ENCODE results near the gene RER1.

Gene RER1

GRCh38 chr1:2447276-2448097 lies 55.8 kb downstream of the RER1 start:
- Histone ChIP-seq H3K36me3 (ENCODE audit: control insufficient read depth in 1 of 2, insufficient read depth in 2 of 2, low read depth in 1 of 2, low read length in 2 of 2) (no peaks in the 10 kb centered on the region), H3K23ac (ENCODE audit: low read length in 2 of 2) (no peak overlapping the region), H2BK120ac (ENCODE audit: low read depth, low read length) (no peak overlapping the region), H4K8ac (ENCODE audit: low read length) (no peak overlapping the region), H2BK12ac (ENCODE audit: low read length in 2 of 2) (no peak overlapping the region), H3K18ac (ENCODE audit: low read depth in 1 of 2, low read length in 2 of 2) (no peak overlapping the region), H3K4ac (ENCODE audit: low read depth in 1 of 2, low read length in 2 of 2) (no peak overlapping the region), H3K9me3 (ENCODE audit: control insufficient read depth, low read length) (no peaks in the 10 kb centered on the region), H3K14ac (ENCODE audit: low read length in 2 of 2) (peak overlapping the region in 1 of 2 experiments; percentile 55), H3K4me1 (ENCODE audit: control insufficient read depth, insufficient read depth, low read depth, low read length) (peaks cover 90% of the 10 kb centered on the region), H2AFZ (ENCODE audit: low read depth, low read length) (no peak overlapping the region), H3K4me2 (ENCODE audit: low read length, poor library complexity, severe bottlenecking) (peak overlapping the region; percentile 12), H4K91ac (ENCODE audit: low read length) (no peak overlapping the region), H2BK15ac (ENCODE audit: low read depth, poor library complexity, severe bottlenecking) (no peak overlapping the region), H3K4me3 (ENCODE audit: insufficient read depth in 1 of 2, low read depth in 1 of 2, low read length in 2 of 2) (peak overlapping the region in 1 of 2 experiments; percentile 18), H3K9ac (ENCODE audit: low read length) (no peak overlapping the region), H2AK5ac (ENCODE audit: low read length, severe bottlenecking) (peak overlapping the region; percentile 15), H3K27me3 (ENCODE audit: control insufficient read depth in 1 of 2, insufficient read depth in 1 of 2, low read length in 2 of 2) (peaks cover 0 to 46% of the 10 kb centered on the region in 2 experiments), H2BK5ac (ENCODE audit: low read depth, low read length, poor library complexity, severe bottlenecking) (peak overlapping the region; percentile 12), H3K27ac (ENCODE audit: low read length, poor library complexity, severe bottlenecking) (peak overlapping the region; percentile 77), H3K79me1 (replicated peaks; ENCODE audit: low read length, poor library complexity, severe bottlenecking) (no peaks in the 10 kb centered on the region)
- no peak for DNase-seq
- 84% methylated on average over 22 of the region's 23 CpGs for WGBS

- Histone ChIP-seq H3K4me1 (ENCODE audit: control insufficient read depth, insufficient read depth, low read depth, low read length) (peaks cover 90% of the 10 kb centered on the region), H3K36me3 (ENCODE audit: control insufficient read depth in 1 of 2, insufficient read depth in 2 of 2, low read depth in 1 of 2, low read length in 2 of 2) (no peaks in the 10 kb centered on the region), H3K14ac (ENCODE audit: low read length in 2 of 2) (no peak overlapping the region), H3K27ac (ENCODE audit: low read length, poor library complexity, severe bottlenecking) (peak overlapping the region; percentile 77), H3K4me3 (ENCODE audit: insufficient read depth in 1 of 2, low read depth in 1 of 2, low read length in 2 of 2) (no peak overlapping the region), H3K23ac (ENCODE audit: low read length in 2 of 2) (no peak overlapping the region), H4K91ac (ENCODE audit: low read length) (no peak overlapping the region), H2BK120ac (ENCODE audit: low read depth, low read length) (no peak overlapping the region), H3K4me2 (ENCODE audit: low read length, poor library complexity, severe bottlenecking) (peak overlapping the region; percentile 5), H2AFZ (ENCODE audit: low read depth, low read length) (no peak overlapping the region), H4K8ac (ENCODE audit: low read length) (no peak overlapping the region), H2BK15ac (ENCODE audit: low read depth, poor library complexity, severe bottlenecking) (no peak overlapping the region), H3K9ac (ENCODE audit: low read length) (no peak overlapping the region), H3K79me1 (replicated peaks; ENCODE audit: low read length, poor library complexity, severe bottlenecking) (no peaks in the 10 kb centered on the region), H3K9me3 (ENCODE audit: control insufficient read depth, low read length) (no peaks in the 10 kb centered on the region), H3K27me3 (ENCODE audit: control insufficient read depth in 1 of 2, insufficient read depth in 1 of 2, low read length in 2 of 2) (peaks cover 0 to 40% of the 10 kb centered on the region in 2 experiments), H3K4ac (ENCODE audit: low read depth in 1 of 2, low read length in 2 of 2) (no peak overlapping the region), H2BK5ac (ENCODE audit: low read depth, low read length, poor library complexity, severe bottlenecking) (peak overlapping the region; percentile 54), H2BK12ac (ENCODE audit: low read length in 2 of 2) (no peak overlapping the region), H3K18ac (ENCODE audit: low read depth in 1 of 2, low read length in 2 of 2) (no peak overlapping the region), H2AK5ac (ENCODE audit: low read length, severe bottlenecking) (peak overlapping the region; percentile 80)
- no peak for DNase-seq
- WGBS = 56% methylated on average over 18 of the region's 18 CpGs
Observed at GRCh38 chr1:2448098-2448445, 56.4 kb downstream of the RER1 start.

DNA sequence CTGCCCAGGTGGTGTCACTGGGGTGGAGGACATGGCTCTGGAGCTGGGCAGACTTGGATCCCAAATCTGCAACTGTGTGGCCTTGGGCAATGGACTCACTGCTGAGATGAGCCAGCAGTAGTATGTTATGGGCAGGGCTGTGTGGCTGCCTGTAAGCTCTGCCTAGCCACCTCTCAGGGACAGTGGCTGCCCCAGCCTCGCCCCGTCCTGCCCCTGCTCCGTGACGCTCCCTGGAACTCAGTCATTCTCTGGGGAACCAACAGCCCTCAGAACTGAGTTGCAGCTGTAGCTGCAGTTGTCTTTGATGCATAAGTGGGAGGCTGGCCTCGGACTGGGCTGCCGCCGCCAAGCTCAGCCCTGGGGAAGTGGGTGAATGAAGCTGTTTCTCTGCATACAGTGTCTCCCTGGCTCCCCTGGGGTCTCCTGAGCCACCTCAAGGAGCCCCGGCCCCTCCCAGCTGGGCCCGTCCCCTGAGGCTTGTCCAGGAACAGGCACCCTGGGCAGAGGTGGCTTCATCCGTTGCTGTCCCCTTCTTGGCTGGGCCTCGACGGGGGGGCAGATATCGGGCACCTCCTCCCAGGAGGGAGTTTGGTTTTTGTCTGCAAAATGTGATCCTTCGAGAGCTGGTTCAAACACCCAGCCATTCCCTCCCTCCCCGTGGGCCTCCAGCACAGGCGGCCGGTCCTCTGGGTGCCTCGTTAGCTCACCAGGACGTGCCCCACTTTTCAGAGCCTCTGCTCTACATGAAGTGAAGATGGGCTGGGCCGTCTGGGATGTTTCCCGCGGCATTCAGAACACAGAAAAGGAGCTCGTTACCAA lies 58.2 kb downstream of the RER1 start:
- Histone ChIP-seq H3K79me1 (replicated peaks; ENCODE audit: low read length, poor library complexity, severe bottlenecking) (peaks cover 3% of the 10 kb centered on the region), H3K4ac (ENCODE audit: low read depth in 1 of 2, low read length in 2 of 2) (no peak overlapping the region), H3K14ac (ENCODE audit: low read length in 2 of 2) (no peak overlapping the region), H2BK5ac (ENCODE audit: low read depth, low read length, poor library complexity, severe bottlenecking) (no peak overlapping the region), H3K18ac (ENCODE audit: low read depth in 1 of 2, low read length in 2 of 2) (no peak overlapping the region), H3K4me1 (ENCODE audit: control insufficient read depth, insufficient read depth, low read depth, low read length) (peaks cover 89% of the 10 kb centered on the region), H3K23ac (ENCODE audit: low read length in 2 of 2) (no peak overlapping the region), H2AK5ac (ENCODE audit: low read length, severe bottlenecking) (peak overlapping the region; percentile 27), H3K4me2 (ENCODE audit: low read length, poor library complexity, severe bottlenecking) (no peak overlapping the region), H3K9ac (ENCODE audit: low read length) (no peak overlapping the region), H3K4me3 (ENCODE audit: insufficient read depth in 1 of 2, low read depth in 1 of 2, low read length in 2 of 2) (no peak overlapping the region), H3K36me3 (ENCODE audit: control insufficient read depth in 1 of 2, insufficient read depth in 2 of 2, low read depth in 1 of 2, low read length in 2 of 2) (no peaks in the 10 kb centered on the region), H4K91ac (ENCODE audit: low read length) (no peak overlapping the region), H2BK15ac (ENCODE audit: low read depth, poor library complexity, severe bottlenecking) (no peak overlapping the region), H2AFZ (ENCODE audit: low read depth, low read length) (no peak overlapping the region), H2BK120ac (ENCODE audit: low read depth, low read length) (no peak overlapping the region), H4K8ac (ENCODE audit: low read length) (no peak overlapping the region), H2BK12ac (ENCODE audit: low read length in 2 of 2) (no peak overlapping the region), H3K27ac (ENCODE audit: low read length, poor library complexity, severe bottlenecking) (peak overlapping the region; percentile 59), H3K9me3 (ENCODE audit: control insufficient read depth, low read length) (no peaks in the 10 kb centered on the region), H3K27me3 (ENCODE audit: control insufficient read depth in 1 of 2, insufficient read depth in 1 of 2, low read length in 2 of 2) (peaks cover 0 to 27% of the 10 kb centered on the region in 2 experiments)
- DNase-seq = no peak
- WGBS = 87% methylated on average over 22 of the region's 23 CpGs

DNA sequence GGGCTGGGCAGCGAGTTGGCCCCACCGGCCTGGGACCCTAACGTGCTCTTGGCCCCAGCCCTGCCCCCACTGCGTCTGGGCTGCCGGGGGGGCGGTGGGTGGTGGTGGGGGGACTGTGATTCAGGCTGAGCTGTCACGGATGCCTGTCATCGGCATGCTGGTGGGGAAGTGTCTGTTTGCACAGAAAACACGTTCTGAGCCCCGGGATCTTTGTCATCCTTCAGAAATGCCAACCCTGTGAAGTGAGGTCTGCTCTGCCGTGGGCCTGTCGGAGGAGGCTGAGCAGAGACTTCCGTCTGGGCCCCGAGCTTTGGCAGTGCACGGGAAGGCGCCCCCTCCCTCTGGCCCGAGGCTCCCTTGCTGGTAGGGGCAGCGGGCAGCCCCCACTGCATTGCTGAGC lies 60.1 kb downstream of the RER1 start:
- H3K4me2 ChIP-seq (ENCODE audit: low read length, poor library complexity, severe bottlenecking) = no peak overlapping the region
- peaks cover 0 to 3% of the 10 kb centered on the region in 2 experiments for H3K36me3 ChIP-seq (ENCODE audit: control insufficient read depth in 1 of 2, insufficient read depth in 2 of 2, low read depth in 1 of 2, low read length in 2 of 2)
- no peak overlapping the region for H3K4me3 ChIP-seq (ENCODE audit: insufficient read depth in 1 of 2, low read depth in 1 of 2, low read length in 2 of 2)
- no peak overlapping the region for H3K9ac ChIP-seq (ENCODE audit: low read length)
- H2BK12ac ChIP-seq (ENCODE audit: low read length in 2 of 2) = no peak overlapping the region
- peaks cover 0 to 12% of the 10 kb centered on the region in 2 experiments for H3K27me3 ChIP-seq (ENCODE audit: control insufficient read depth in 1 of 2, insufficient read depth in 1 of 2, low read length in 2 of 2)
- H2BK5ac ChIP-seq (ENCODE audit: low read depth, low read length, poor library complexity, severe bottlenecking) = peak overlapping the region; percentile 97
- H3K18ac ChIP-seq (ENCODE audit: low read depth in 1 of 2, low read length in 2 of 2) = no peak overlapping the region
- no peak overlapping the region for H2BK15ac ChIP-seq (ENCODE audit: low read depth, poor library complexity, severe bottlenecking)
- peak; percentile 77 for DNase-seq
- H2AK5ac ChIP-seq (ENCODE audit: low read length, severe bottlenecking) = no peak overlapping the region
- peak overlapping the region; percentile 73 for H4K8ac ChIP-seq (ENCODE audit: low read length)
- WGBS = 5% methylated on average over 18 of the region's 18 CpGs
- H4K91ac ChIP-seq (ENCODE audit: low read length) = no peak overlapping the region
- no peak overlapping the region for H2AFZ ChIP-seq (ENCODE audit: low read depth, low read length)
- H3K4me1 ChIP-seq (ENCODE audit: control insufficient read depth, insufficient read depth, low read depth, low read length) = peaks cover 88% of the 10 kb centered on the region
- no peak overlapping the region for H3K23ac ChIP-seq (ENCODE audit: low read length in 2 of 2)
- H3K9me3 ChIP-seq (ENCODE audit: control insufficient read depth, low read length) = no peaks in the 10 kb centered on the region
- H3K79me1 ChIP-seq (replicated peaks; ENCODE audit: low read length, poor library complexity, severe bottlenecking) = peaks cover 9% of the 10 kb centered on the region
- no peak overlapping the region for H2BK120ac ChIP-seq (ENCODE audit: low read depth, low read length)
- peak overlapping the region in 1 of 2 experiments; percentile 41 for H3K14ac ChIP-seq (ENCODE audit: low read length in 2 of 2)
- peak overlapping the region; percentile 97 for H3K27ac ChIP-seq (ENCODE audit: low read length, poor library complexity, severe bottlenecking)
- H3K4ac ChIP-seq (ENCODE audit: low read depth in 1 of 2, low read length in 2 of 2) = no peak overlapping the region
